A673 (cell line): ENCODE results near the gene RANBP3. TPM values are rescaled to one million over a fixed set of nuclear protein-coding genes. Genes with fewer than 3 reads are reported as not detected.
A peak's percentile ranks its signal among the peaks of the same experiment; 100 is the strongest.

Experiments used
- BruUV-seq: library from RNA; stranded (reverse); fragments of 400-500 nt; replicated peaks from 2 replicates; lab custom pipeline; 2021; lab: Mats Ljungman, UMichigan
- CTCF ChIA-PET: fragments of 300-600 bp; sonication (Branson Sonifier 250); formaldehyde crosslinking; loops from one replicate; lab custom pipeline; 2022; ENCODE audit warnings: antibody characterized with exemption; lab: Charles Lee
- POLR2A ChIA-PET: fragments of 300-600 bp; sonication (Branson Sonifier 250); formaldehyde crosslinking; loops from one replicate; lab custom pipeline; 2022; ENCODE audit warnings: antibody characterized with exemption; ENCODE audit not compliant: low non-redundant PET; lab: Charles Lee
- DNase-seq: peaks from one replicate; pipeline ENCODE4 v3.0.0-alpha.2; 2015; ENCODE audit warnings: low spot score
- H3K27ac ChIP-seq: fragments of 200-600 bp; sonication (generic); 2 replicates; pipeline ENCODE4 v1.5.1; 2016; ENCODE audit warnings: mixed run types, low read depth, mild to moderate bottlenecking, mixed read lengths, antibody characterized with exemption, low read length; ENCODE audit not compliant: poor library complexity, severe bottlenecking
- H3K27me3 ChIP-seq: fragments of 200-600 bp; sonication (generic); replicated peaks from 2 replicates; pipeline ENCODE4 v1.6.1; 2017; ENCODE audit warnings: mixed run types, low read depth, mild to moderate bottlenecking, mixed read lengths, antibody characterized with exemption, low read length; ENCODE audit not compliant: insufficient read depth, poor library complexity
- H3K36me3 ChIP-seq: fragments of 200-600 bp; sonication (generic); 2 replicates; pipeline ENCODE4 v1.6.1; 2016; ENCODE audit warnings: mixed run types, mild to moderate bottlenecking, mixed read lengths, antibody characterized with exemption, low read length; ENCODE audit not compliant: insufficient read depth, poor library complexity, severe bottlenecking
- H3K4me1 ChIP-seq: fragments of 200-600 bp; sonication (generic); 2 replicates; pipeline ENCODE4 v1.6.1; 2017; ENCODE audit warnings: mixed run types, mild to moderate bottlenecking, mixed read lengths, antibody characterized with exemption, low read length; ENCODE audit not compliant: insufficient read depth, poor library complexity, severe bottlenecking
- H3K4me3 ChIP-seq: fragments of 200-600 bp; sonication (generic); 2 replicates; pipeline ENCODE4 v1.5.1; 2016; ENCODE audit warnings: low read depth, mixed run types, mild to moderate bottlenecking, mixed read lengths, low read length; ENCODE audit not compliant: poor library complexity, severe bottlenecking
- H3K9me3 ChIP-seq: fragments of 200-600 bp; sonication (generic); 2 replicates; pipeline ENCODE4 v1.6.1; 2016; ENCODE audit warnings: mixed run types, low read depth, mild to moderate bottlenecking, mixed read lengths, antibody characterized with exemption, low read length; ENCODE audit not compliant: poor library complexity, severe bottlenecking
- EZH2 ChIP-seq: fragments of 200-600 bp; sonication (generic); IDR thresholded peaks from 2 replicates; pipeline ENCODE4 v1.6.1; 2017; ENCODE audit warnings: borderline replicate concordance, low read depth, mild to moderate bottlenecking, mixed read lengths, antibody characterized with exemption, low read length; ENCODE audit not compliant: poor library complexity, severe bottlenecking
- intact Hi-C: fragments of 100-400 bp; cut with micrococcal nuclease; formaldehyde crosslinking; loops from one replicate; pipeline ENCODE4 v1.10.0; 2022; ENCODE audit not compliant: unreplicated experiment
- total RNA-seq: library from RNA; stranded (reverse); gene quantifications from 2 replicates; pipeline ENCODE4 v1.2.3, GENCODE V29; 2021
- TF ChIP-seq, protein P1 (sequence below): fragments of 300-800, 200-600 bp; sonication (generic); conservative IDR thresholded peaks from 2 replicates; pipeline ENCODE4 v1.5.1; 2017; ENCODE audit warnings: low read depth, mild to moderate bottlenecking, antibody characterized with exemption, low read length, moderate library complexity, mixed read lengths

Gene RANBP3
- total RNA-seq, 1 experiment from 2014 or later = 130 TPM

DNA sequence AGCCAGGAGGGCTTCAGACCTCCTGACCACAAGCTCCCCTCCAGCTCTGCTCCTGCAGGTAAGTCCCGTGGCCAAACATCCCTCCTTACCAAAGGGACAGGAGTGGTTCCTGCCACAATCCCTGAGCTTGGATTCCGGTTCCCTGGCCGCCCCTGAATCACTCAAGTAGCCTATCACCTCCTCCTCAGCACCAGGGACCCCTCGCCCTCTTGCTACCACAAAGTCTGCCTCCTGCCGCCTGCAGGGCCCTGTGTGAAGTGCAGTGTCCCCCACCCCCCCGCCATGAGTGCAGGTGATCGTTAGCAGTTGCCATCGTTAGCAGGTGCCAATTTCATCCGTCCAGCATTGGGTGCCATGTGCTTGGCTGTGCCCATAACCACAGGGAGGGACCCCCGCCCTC lies 40.8 kb upstream of the RANBP3 start:
- intact Hi-C loops = no loop called here
- Histone ChIP-seq H3K4me1 (no peaks in the 10 kb centered on the region), H3K9me3 (no peaks in the 10 kb centered on the region), H3K4me3 (no peak overlapping the region), H3K27me3 (no peaks in the 10 kb centered on the region), H3K27ac (no peak overlapping the region), H3K36me3 (no peaks in the 10 kb centered on the region)
- no TSS peak for BruUV-seq
- TF ChIP-seq EZH2 = no peak
- TF ChIP-seq, protein P1, sequence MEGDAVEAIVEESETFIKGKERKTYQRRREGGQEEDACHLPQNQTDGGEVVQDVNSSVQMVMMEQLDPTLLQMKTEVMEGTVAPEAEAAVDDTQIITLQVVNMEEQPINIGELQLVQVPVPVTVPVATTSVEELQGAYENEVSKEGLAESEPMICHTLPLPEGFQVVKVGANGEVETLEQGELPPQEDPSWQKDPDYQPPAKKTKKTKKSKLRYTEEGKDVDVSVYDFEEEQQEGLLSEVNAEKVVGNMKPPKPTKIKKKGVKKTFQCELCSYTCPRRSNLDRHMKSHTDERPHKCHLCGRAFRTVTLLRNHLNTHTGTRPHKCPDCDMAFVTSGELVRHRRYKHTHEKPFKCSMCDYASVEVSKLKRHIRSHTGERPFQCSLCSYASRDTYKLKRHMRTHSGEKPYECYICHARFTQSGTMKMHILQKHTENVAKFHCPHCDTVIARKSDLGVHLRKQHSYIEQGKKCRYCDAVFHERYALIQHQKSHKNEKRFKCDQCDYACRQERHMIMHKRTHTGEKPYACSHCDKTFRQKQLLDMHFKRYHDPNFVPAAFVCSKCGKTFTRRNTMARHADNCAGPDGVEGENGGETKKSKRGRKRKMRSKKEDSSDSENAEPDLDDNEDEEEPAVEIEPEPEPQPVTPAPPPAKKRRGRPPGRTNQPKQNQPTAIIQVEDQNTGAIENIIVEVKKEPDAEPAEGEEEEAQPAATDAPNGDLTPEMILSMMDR = 0 out of 2 replicates have a peak, but pooled peaks have one; percentile 32
- POLR2A ChIA-PET = interaction anchor here (0.7 kb wide), 1 partner anchor 16 kb away, joined by 15 read pairs; no protein-coding TSS in a partner anchor
- CTCF ChIA-PET = interaction anchor here (0.6 kb wide), 1 partner anchor 214 kb away, joined by 3 read pairs; no protein-coding TSS in a partner anchor
- no peak for DNase-seq

DNA sequence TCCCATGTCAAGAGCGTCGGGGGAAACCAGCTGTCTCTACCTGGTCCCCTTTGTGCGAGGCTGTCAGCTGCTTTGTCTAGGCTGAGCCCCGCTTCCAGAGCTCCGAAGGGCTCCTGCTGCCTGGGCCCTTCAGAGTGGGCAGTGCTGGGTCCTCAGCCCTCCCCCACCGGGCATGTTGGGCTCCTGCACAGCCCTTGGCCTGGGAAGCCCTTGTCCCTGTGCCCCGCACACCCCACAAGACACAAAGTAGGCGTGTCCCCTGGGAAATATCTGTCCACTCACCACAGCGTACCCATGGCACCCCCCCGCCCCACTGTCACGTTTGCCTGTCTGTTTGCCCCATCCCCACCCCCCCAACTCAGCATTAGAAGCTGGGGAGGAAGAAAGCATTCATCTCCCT lies 39.6 kb upstream of the RANBP3 start:
- Histone ChIP-seq H3K36me3 (no peaks in the 10 kb centered on the region), H3K27ac (no peak overlapping the region), H3K9me3 (no peaks in the 10 kb centered on the region), H3K4me3 (no peak overlapping the region), H3K4me1 (no peaks in the 10 kb centered on the region), H3K27me3 (no peaks in the 10 kb centered on the region)
- BruUV-seq = no TSS peak
- ChIA-PET POLR2A (interaction anchor here (0.7 kb wide), 1 partner anchor 88 kb away, joined by 3 read pairs; no protein-coding TSS in a partner anchor), CTCF (no interaction called here)
- no peak for TF ChIP-seq EZH2
- TF ChIP-seq, protein P1 = no peak
- DNase-seq = no peak
- intact Hi-C loops = no loop called here

DNA sequence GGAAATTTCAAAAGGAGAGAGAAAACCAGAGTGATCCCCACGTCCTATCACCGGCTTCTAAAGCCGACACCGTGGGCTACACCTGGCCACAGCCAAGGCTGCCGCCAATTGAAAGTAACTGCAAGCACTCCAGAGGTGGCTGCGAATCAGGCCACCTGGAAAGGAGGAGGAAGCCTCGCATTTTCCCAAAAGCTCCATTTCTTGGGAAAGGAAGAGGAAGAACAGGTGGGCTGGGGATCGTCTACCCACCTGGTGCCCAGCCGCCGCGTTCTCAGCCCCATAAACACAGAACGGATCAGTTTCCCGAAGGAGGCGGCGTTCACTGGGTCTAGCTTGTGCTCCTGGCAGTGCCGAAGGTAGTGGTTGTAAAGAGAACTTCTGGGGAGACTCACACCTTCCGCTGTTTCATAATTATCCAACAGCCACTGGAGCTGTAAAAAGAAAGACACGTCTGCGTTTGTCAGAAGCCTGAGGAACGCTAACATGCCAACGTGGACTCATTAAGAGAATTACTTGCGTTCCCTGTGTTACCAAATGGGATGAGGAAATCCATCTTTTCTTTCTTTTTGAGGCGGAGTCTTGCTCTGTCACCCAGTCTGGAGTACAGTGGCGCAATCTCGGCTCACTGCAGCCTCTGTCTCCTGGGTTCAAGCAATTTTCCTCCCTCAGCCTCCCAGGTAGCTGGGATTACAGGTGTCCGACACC lies 38.1 kb upstream of the RANBP3 start:
- no peak for TF ChIP-seq EZH2
- TF ChIP-seq, protein P1 = no peak
- H3K4me3 ChIP-seq = no peak overlapping the region
- no peaks in the 10 kb centered on the region for H3K9me3 ChIP-seq
- ChIA-PET CTCF (no interaction called here), POLR2A (no interaction called here)
- DNase-seq = no peak
- no peaks in the 10 kb centered on the region for H3K27me3 ChIP-seq
- no peaks in the 10 kb centered on the region for H3K4me1 ChIP-seq
- H3K36me3 ChIP-seq = no peaks in the 10 kb centered on the region
- no peak overlapping the region for H3K27ac ChIP-seq
- BruUV-seq = no TSS peak
- intact Hi-C loops = no loop called here
